Measurements from ENCODE around the gene RBMS2.
A peak's percentile ranks its signal among the peaks of the same experiment; 100 is the strongest.

Gene RBMS2

GRCh38 chr12:56590237-56590830 is 68.7 kb downstream of the RBMS2 start:
- DNase-seq (ENCODE audit: low spot score in 2 of 2) (no peak), ATAC-seq (peak; percentile 77)
- H3K27ac Mint-ChIP-seq = peak overlapping the region; percentile 74
- H3K4me3 Mint-ChIP-seq = no peak overlapping the region
- H3K4me1 Mint-ChIP-seq = peaks cover 8% of the 10 kb centered on the region
- peaks cover 7% of the 10 kb centered on the region for H3K36me3 Mint-ChIP-seq
- no peaks in the 10 kb centered on the region for H3K9me3 Mint-ChIP-seq

GRCh38 chr12:56591126-56591525 is 69.5 kb downstream of the RBMS2 start:
- ATAC-seq (no peak), DNase-seq (ENCODE audit: low spot score in 2 of 2) (no peak)
- H3K9me3 Mint-ChIP-seq = no peaks in the 10 kb centered on the region
- peak overlapping the region; percentile 74 for H3K27ac Mint-ChIP-seq
- H3K4me3 Mint-ChIP-seq = no peak overlapping the region
- peaks cover 15% of the 10 kb centered on the region for H3K36me3 Mint-ChIP-seq
- H3K4me1 Mint-ChIP-seq = peaks cover 8% of the 10 kb centered on the region

GRCh38 chr12:56591961-56592360 is 70.3 kb downstream of the RBMS2 start:
- H3K36me3 Mint-ChIP-seq = peaks cover 22% of the 10 kb centered on the region
- no peak overlapping the region for H3K4me3 Mint-ChIP-seq
- no peak for DNase-seq (ENCODE audit: low spot score in 2 of 2)
- H3K4me1 Mint-ChIP-seq = peaks cover 11% of the 10 kb centered on the region
- peak overlapping the region; percentile 17 for H3K27ac Mint-ChIP-seq
- ATAC-seq = no peak
- no peaks in the 10 kb centered on the region for H3K9me3 Mint-ChIP-seq

- ATAC-seq (peak; percentile 55), DNase-seq (ENCODE audit: low spot score in 2 of 2) (peak; percentile 49 to 77)
- Mint-ChIP-seq H3K9me3 (no peaks in the 10 kb centered on the region), H3K4me3 (no peak overlapping the region), H3K36me3 (peaks cover 43% of the 10 kb centered on the region), H3K27ac (peak overlapping the region; percentile 88), H3K4me1 (peaks cover 21% of the 10 kb centered on the region)
These were observed 72.4 kb downstream of the RBMS2 start for GRCh38 chr12:56593909-56594621.

GRCh38 chr12:56596815-56597214 is 75.2 kb downstream of the RBMS2 start:
- Mint-ChIP-seq H3K9me3 (no peaks in the 10 kb centered on the region), H3K27ac (peak overlapping the region; percentile 92), H3K4me1 (peaks cover 21% of the 10 kb centered on the region), H3K4me3 (no peak overlapping the region), H3K36me3 (peaks cover 71% of the 10 kb centered on the region)
- DNase-seq (ENCODE audit: low spot score in 2 of 2) = no peak
- no peak for ATAC-seq

GRCh38 chr12:56599041-56599440 is 77.4 kb downstream of the RBMS2 start:
- ATAC-seq = no peak
- Mint-ChIP-seq H3K4me1 (peaks cover 19% of the 10 kb centered on the region), H3K4me3 (no peak overlapping the region), H3K9me3 (no peaks in the 10 kb centered on the region), H3K36me3 (peaks cover 93% of the 10 kb centered on the region), H3K27ac (no peak overlapping the region)
- DNase-seq (ENCODE audit: low spot score in 2 of 2) = no peak

GRCh38 chr12:56599797-56600196 is 78.2 kb downstream of the RBMS2 start:
- ATAC-seq = no peak
- no peak overlapping the region for H3K4me3 Mint-ChIP-seq

GRCh38 chr12:56600753-56601152 is 79.1 kb downstream of the RBMS2 start:
- peak overlapping the region; percentile 67 for H3K27ac Mint-ChIP-seq
- no peaks in the 10 kb centered on the region for H3K9me3 Mint-ChIP-seq
- H3K36me3 Mint-ChIP-seq = peaks cover 99% of the 10 kb centered on the region
- no peak overlapping the region for H3K4me3 Mint-ChIP-seq
- DNase-seq (ENCODE audit: low spot score in 2 of 2) = no peak
- no peak for ATAC-seq
- H3K4me1 Mint-ChIP-seq = peaks cover 13% of the 10 kb centered on the region

More at GRCh38 chr12:56599797-56600196, 78.2 kb downstream of the RBMS2 start:
- no peaks in the 10 kb centered on the region for H3K9me3 Mint-ChIP-seq
- peak overlapping the region; percentile 67 for H3K27ac Mint-ChIP-seq
- peaks cover 96% of the 10 kb centered on the region for H3K36me3 Mint-ChIP-seq
- peaks cover 13% of the 10 kb centered on the region for H3K4me1 Mint-ChIP-seq
- no peak for DNase-seq (ENCODE audit: low spot score in 2 of 2)

GRCh38 chr12:56601503-56601902 is 79.9 kb downstream of the RBMS2 start:
- no peak overlapping the region for H3K4me3 Mint-ChIP-seq
- peaks cover 100% of the 10 kb centered on the region for H3K36me3 Mint-ChIP-seq
- no peaks in the 10 kb centered on the region for H3K9me3 Mint-ChIP-seq
- peak overlapping the region; percentile 67 for H3K27ac Mint-ChIP-seq
- peak; percentile 55 for ATAC-seq
- peaks cover 13% of the 10 kb centered on the region for H3K4me1 Mint-ChIP-seq
- DNase-seq (ENCODE audit: low spot score in 2 of 2) = no peak

GRCh38 chr12:56602239-56602638 is 80.6 kb downstream of the RBMS2 start:
- no peak for ATAC-seq
- H3K27ac Mint-ChIP-seq = peak overlapping the region; percentile 14
- no peaks in the 10 kb centered on the region for H3K9me3 Mint-ChIP-seq
- H3K36me3 Mint-ChIP-seq = peaks cover 100% of the 10 kb centered on the region
- DNase-seq (ENCODE audit: low spot score in 2 of 2) = no peak
- peaks cover 8% of the 10 kb centered on the region for H3K4me1 Mint-ChIP-seq
- no peak overlapping the region for H3K4me3 Mint-ChIP-seq

GRCh38 chr12:56604355-56604754 is 82.7 kb downstream of the RBMS2 start:
- H3K4me1 Mint-ChIP-seq = no peaks in the 10 kb centered on the region
- peak overlapping the region; percentile 53 for H3K27ac Mint-ChIP-seq
- DNase-seq (ENCODE audit: low spot score in 2 of 2) = no peak
- no peak for ATAC-seq
- H3K36me3 Mint-ChIP-seq = peaks cover 100% of the 10 kb centered on the region
- no peak overlapping the region for H3K4me3 Mint-ChIP-seq
- H3K9me3 Mint-ChIP-seq = no peaks in the 10 kb centered on the region

GRCh38 chr12:56614627-56615026 is 93.0 kb downstream of the RBMS2 start:
- H3K36me3 Mint-ChIP-seq = peaks cover 100% of the 10 kb centered on the region
- peak overlapping the region; percentile 33 for H3K27ac Mint-ChIP-seq
- peaks cover 14% of the 10 kb centered on the region for H3K4me1 Mint-ChIP-seq
- no peaks in the 10 kb centered on the region for H3K9me3 Mint-ChIP-seq
- no peak for DNase-seq (ENCODE audit: low spot score in 2 of 2)
- no peak for ATAC-seq
- no peak overlapping the region for H3K4me3 Mint-ChIP-seq

GRCh38 chr12:56616244-56616643 is 94.6 kb downstream of the RBMS2 start:
- DNase-seq (ENCODE audit: low spot score in 2 of 2) (no peak), ATAC-seq (no peak)
- peaks cover 21% of the 10 kb centered on the region for H3K4me1 Mint-ChIP-seq
- peaks cover 100% of the 10 kb centered on the region for H3K36me3 Mint-ChIP-seq
- H3K27ac Mint-ChIP-seq = peak overlapping the region; percentile 55
- no peaks in the 10 kb centered on the region for H3K9me3 Mint-ChIP-seq
- no peak overlapping the region for H3K4me3 Mint-ChIP-seq

GRCh38 chr12:56616925-56617324 is 95.3 kb downstream of the RBMS2 start:
- H3K9me3 Mint-ChIP-seq = no peaks in the 10 kb centered on the region
- peaks cover 97% of the 10 kb centered on the region for H3K36me3 Mint-ChIP-seq
- ATAC-seq (no peak), DNase-seq (ENCODE audit: low spot score in 2 of 2) (no peak)
- no peak overlapping the region for H3K4me3 Mint-ChIP-seq
- H3K27ac Mint-ChIP-seq = peak overlapping the region; percentile 86
- H3K4me1 Mint-ChIP-seq = peaks cover 21% of the 10 kb centered on the region

- no peak for DNase-seq (ENCODE audit: low spot score in 2 of 2)
- Mint-ChIP-seq H3K4me1 (peaks cover 49% of the 10 kb centered on the region), H3K27ac (no peak overlapping the region), H3K4me3 (no peak overlapping the region), H3K36me3 (peaks cover 97% of the 10 kb centered on the region), H3K9me3 (no peaks in the 10 kb centered on the region)
- peak; percentile 52 for ATAC-seq
These were observed 100.9 kb downstream of the RBMS2 start for GRCh38 chr12:56622535-56622934.

GRCh38 chr12:56626701-56627100 is 105.1 kb downstream of the RBMS2 start:
- H3K9me3 Mint-ChIP-seq = no peaks in the 10 kb centered on the region
- ATAC-seq = no peak
- peaks cover 68% of the 10 kb centered on the region for H3K4me1 Mint-ChIP-seq
- DNase-seq (ENCODE audit: low spot score in 2 of 2) = no peak
- no peak overlapping the region for H3K27ac Mint-ChIP-seq
- H3K4me3 Mint-ChIP-seq = no peak overlapping the region
- peaks cover 84% of the 10 kb centered on the region for H3K36me3 Mint-ChIP-seq

All from stimulated activated effector memory CD8-positive, alpha-beta T cell treated with anti-CD3 and anti-CD28 coated beads, Interleukin-12 subunit alpha, Interleukin-12 subunit beta, amount 100 ng/mL, for 72 hours (primary cell).